ENCODE measurements around the gene HCST. TPM values are rescaled to one million over a fixed set of nuclear protein-coding genes. Genes with fewer than 3 reads are reported as not detected.

The HCST gene
- total and polyA plus RNA-seq, 10 donors: 31.5 to 130 (median 63.9) TPM

GRCh38 chr19:35905178-35905727 lies 2.9 kb downstream of the HCST start:
- no peaks in the 10 kb centered on the region for H3K9me3 ChIP-seq
- peak overlapping the region; percentile 0 to 99 (median 96) for H3K27ac ChIP-seq
- peaks cover 19 to 98% (median 65%) of the 10 kb centered on the region in 6 donors for H3K4me1 ChIP-seq
- H3K27me3 ChIP-seq (replicated peaks in 1 of 7): no peaks in the 10 kb centered on the region
- 64 to 81% (median 72%) methylated on average over 6 of the region's 6 CpGs for WGBS, 5 donors
- H3K4me3 ChIP-seq: peak overlapping the region in 3 of 8 donors; percentile 0 to 89 (median 2)
- TF ChIP-seq POLR2A (IDR thresholded peaks at IDR 0.05) (no peak), POLR2AphosphoS5 (IDR thresholded peaks at IDR 0.05) (no peak)
- intact Hi-C loops (cut with DNase I; ENCODE audit: low total_unique reads): no loop called here
- DNase-seq: no peak
- peaks cover 0 to 19% (median 0%) of the 10 kb centered on the region in 6 donors for H3K36me3 ChIP-seq

- Histone ChIP-seq H3K27me3 (replicated peaks in 1 of 7) (no peaks in the 10 kb centered on the region), H3K9me3 (no peaks in the 10 kb centered on the region), H3K36me3 (peaks cover 0 to 19% (median 0%) of the 10 kb centered on the region in 6 donors), H3K27ac (peak overlapping the region in 7 of 8 donors; percentile 81 to 99 (median 96)), H3K4me3 (peak overlapping the region in 7 of 8 donors; percentile 26 to 89 (median 43)), H3K4me1 (peaks cover 5 to 100% (median 61%) of the 10 kb centered on the region in 6 donors)
- intact Hi-C loops (cut with DNase I; ENCODE audit: low total_unique reads): no loop called here
- TF ChIP-seq POLR2AphosphoS5 (IDR thresholded peaks at IDR 0.05): no peak
- TF ChIP-seq POLR2A (IDR thresholded peaks at IDR 0.05): no peak
- TF ChIP-seq, protein P1, sequence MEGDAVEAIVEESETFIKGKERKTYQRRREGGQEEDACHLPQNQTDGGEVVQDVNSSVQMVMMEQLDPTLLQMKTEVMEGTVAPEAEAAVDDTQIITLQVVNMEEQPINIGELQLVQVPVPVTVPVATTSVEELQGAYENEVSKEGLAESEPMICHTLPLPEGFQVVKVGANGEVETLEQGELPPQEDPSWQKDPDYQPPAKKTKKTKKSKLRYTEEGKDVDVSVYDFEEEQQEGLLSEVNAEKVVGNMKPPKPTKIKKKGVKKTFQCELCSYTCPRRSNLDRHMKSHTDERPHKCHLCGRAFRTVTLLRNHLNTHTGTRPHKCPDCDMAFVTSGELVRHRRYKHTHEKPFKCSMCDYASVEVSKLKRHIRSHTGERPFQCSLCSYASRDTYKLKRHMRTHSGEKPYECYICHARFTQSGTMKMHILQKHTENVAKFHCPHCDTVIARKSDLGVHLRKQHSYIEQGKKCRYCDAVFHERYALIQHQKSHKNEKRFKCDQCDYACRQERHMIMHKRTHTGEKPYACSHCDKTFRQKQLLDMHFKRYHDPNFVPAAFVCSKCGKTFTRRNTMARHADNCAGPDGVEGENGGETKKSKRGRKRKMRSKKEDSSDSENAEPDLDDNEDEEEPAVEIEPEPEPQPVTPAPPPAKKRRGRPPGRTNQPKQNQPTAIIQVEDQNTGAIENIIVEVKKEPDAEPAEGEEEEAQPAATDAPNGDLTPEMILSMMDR (IDR thresholded peaks at IDR 0.05 in 8 of 11, conservative IDR thresholded peaks at IDR 0.05 in 3 of 11): no peak
- WGBS, 5 donors: 52 to 69% (median 66%) methylated on average over 10 to 12 of the region's 12 CpGs
- DNase-seq: peak; percentile 82
Measured at GRCh38 chr19:35907377-35907745, 5.0 kb downstream of the HCST start.

GRCh38 chr19:35908010-35908441 lies 5.7 kb downstream of the HCST start, which contains the start of gene TYROBP:
Gene TYROBP (minus strand): TSS chr19:35908295. CDS start chr19:35908228, 67 bp downstream.
- DNase-seq: peak; percentile 91
- H3K36me3 ChIP-seq: peaks cover 0 to 19% (median 0%) of the 10 kb centered on the region in 6 donors

GRCh38 chr19:35908973-35909683 lies 6.8 kb downstream of the HCST start:
- Histone ChIP-seq H3K27ac (peak overlapping the region; percentile 21 to 99 (median 96)), H3K9me3 (no peaks in the 10 kb centered on the region), H3K4me1 (peaks cover 0 to 100% (median 51%) of the 10 kb centered on the region in 6 donors), H3K36me3 (peaks cover 0 to 17% (median 0%) of the 10 kb centered on the region in 6 donors), H3K4me3 (peak overlapping the region in 4 of 8 donors; percentile 43 to 89 (median 48)), H3K27me3 (replicated peaks in 1 of 7) (no peaks in the 10 kb centered on the region)
- TF ChIP-seq, protein P1 (IDR thresholded peaks at IDR 0.05 in 8 of 11, conservative IDR thresholded peaks at IDR 0.05 in 3 of 11): peak in 1 of 11 experiments; percentile 21
- TF ChIP-seq POLR2A (IDR thresholded peaks at IDR 0.05) (peak in 2 of 3 donors; percentile 15 to 50), POLR2AphosphoS5 (IDR thresholded peaks at IDR 0.05) (peak; percentile 91 to 95 (median 93))
- intact Hi-C loops (cut with DNase I; ENCODE audit: low total_unique reads): no loop called here
- 33 to 44% (median 40%) methylated on average over 10 of the region's 10 CpGs for WGBS, 5 donors
- peak; percentile 95 for DNase-seq

More at GRCh38 chr19:35908010-35908441, 5.7 kb downstream of the HCST start, which contains the start of gene TYROBP:
- WGBS, 5 donors: 31 to 46% (median 36%) methylated on average over 9 of the region's 9 CpGs
- TF ChIP-seq, protein P1 (IDR thresholded peaks at IDR 0.05 in 8 of 11, conservative IDR thresholded peaks at IDR 0.05 in 3 of 11): no peak
- TF ChIP-seq POLR2AphosphoS5 (IDR thresholded peaks at IDR 0.05) (peak; percentile 83 to 87 (median 84)), POLR2A (IDR thresholded peaks at IDR 0.05) (peak in 2 of 3 donors; percentile 8 to 12)
- no peaks in the 10 kb centered on the region for H3K9me3 ChIP-seq
- H3K4me1 ChIP-seq: peaks cover 3 to 100% (median 54%) of the 10 kb centered on the region in 6 donors
- intact Hi-C loops (cut with DNase I; ENCODE audit: low total_unique reads): no loop called here
- H3K27ac ChIP-seq: peak within 1 kb of the TSS; percentile 21 to 99 (median 96)
- peak within 1 kb of the TSS in 7 of 8 donors; percentile 26 to 89 (median 43) for H3K4me3 ChIP-seq
- H3K27me3 ChIP-seq (replicated peaks in 1 of 7): no peaks in the 10 kb centered on the region

Data from spleen (tissue), 11 donors.